Ectodermal cell (in vitro differentiated cells): ENCODE results near the gene BPHL.
"Not testable (repeated sequence)": the region's sequence is repeated elsewhere in the genome, so short reads cannot be mapped to it uniquely, and the experiment has no call there.

Experiments
- H3K27ac ChIP-seq: 2 replicates; pipeline ENCODE4 v1.7.0; 2013; ENCODE audit warnings: mild to moderate bottlenecking, low read depth, low read length; ENCODE audit not compliant: insufficient read depth, poor library complexity, severe bottlenecking
- H3K27me3 ChIP-seq: 2 replicates; pipeline ENCODE4 v1.7.0; 2013; ENCODE audit warnings: mild to moderate bottlenecking, low read length; ENCODE audit not compliant: insufficient read depth, control insufficient read depth, poor library complexity, severe bottlenecking
- H3K36me3 ChIP-seq: one replicate; pipeline ENCODE4 v1.7.0; 2013; ENCODE audit warnings: low read length; ENCODE audit not compliant: control insufficient read depth, insufficient read depth
- H3K4me1 ChIP-seq: one replicate; pipeline ENCODE4 v1.7.0; 2013; ENCODE audit warnings: low read length; ENCODE audit not compliant: control insufficient read depth, insufficient read depth
- H3K4me3 ChIP-seq: 2 replicates; pipeline ENCODE4 v1.7.0; 2013; ENCODE audit warnings: low read depth, low read length, control low read depth; ENCODE audit not compliant: insufficient read depth
- H3K9me3 ChIP-seq: 2 replicates; pipeline ENCODE4 v1.7.0; 2013; ENCODE audit warnings: mild to moderate bottlenecking, low read length, moderate library complexity; ENCODE audit not compliant: control insufficient read depth
- WGBS, 2 experiments: methylation state at CpG; one replicate each; pipeline ENCODE4 v1.1.7; 2013; ENCODE audit warnings: missing lambda C conversion rate in 2 of 2; 5-methylcytosine and 5-hydroxymethylcytosine counted together

BPHL gene

DNA sequence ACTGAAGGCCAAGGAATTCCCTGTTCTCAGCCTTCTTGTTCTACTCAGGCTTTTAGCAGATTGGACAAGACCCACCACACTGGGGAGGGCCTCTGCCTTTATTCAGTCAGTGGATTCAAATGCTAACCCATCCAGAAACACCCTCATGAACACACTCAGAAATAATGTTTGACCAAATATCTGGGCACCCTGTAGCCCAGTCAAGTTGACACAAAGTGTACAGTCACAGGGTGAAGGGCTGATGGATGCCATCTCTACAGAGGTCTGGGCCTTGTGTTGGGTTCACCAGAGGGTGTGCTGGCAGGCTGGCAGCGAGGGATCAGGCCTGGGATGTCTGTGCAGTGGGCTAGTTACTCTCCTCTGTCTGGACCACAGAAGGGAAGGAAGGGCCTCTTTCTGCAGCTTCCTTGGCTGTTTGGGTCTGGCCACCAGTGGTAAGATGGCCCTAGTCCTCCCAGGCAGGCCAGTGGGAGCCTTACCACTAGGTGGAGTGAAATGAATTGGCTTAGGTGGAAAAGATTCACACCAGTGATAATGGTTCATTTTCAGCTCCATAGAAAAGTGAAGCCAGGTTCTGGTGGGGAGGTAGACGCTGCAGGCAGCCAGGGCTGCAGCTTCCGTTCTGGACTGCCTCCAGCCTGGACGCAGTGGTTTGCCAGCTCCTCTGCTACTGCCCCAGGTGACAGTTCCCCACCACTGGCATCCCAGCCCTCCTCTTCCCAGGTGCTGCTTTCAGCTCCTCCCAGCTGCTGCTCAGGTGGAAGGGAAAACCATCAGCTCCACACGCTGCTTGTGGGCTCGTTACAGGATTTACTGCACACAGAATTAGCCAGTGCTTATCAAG is 29.6 kb downstream of the BPHL start:
- WGBS, 2 experiments = 91 to 95% methylated on average over 6 of the region's 6 CpGs

DNA sequence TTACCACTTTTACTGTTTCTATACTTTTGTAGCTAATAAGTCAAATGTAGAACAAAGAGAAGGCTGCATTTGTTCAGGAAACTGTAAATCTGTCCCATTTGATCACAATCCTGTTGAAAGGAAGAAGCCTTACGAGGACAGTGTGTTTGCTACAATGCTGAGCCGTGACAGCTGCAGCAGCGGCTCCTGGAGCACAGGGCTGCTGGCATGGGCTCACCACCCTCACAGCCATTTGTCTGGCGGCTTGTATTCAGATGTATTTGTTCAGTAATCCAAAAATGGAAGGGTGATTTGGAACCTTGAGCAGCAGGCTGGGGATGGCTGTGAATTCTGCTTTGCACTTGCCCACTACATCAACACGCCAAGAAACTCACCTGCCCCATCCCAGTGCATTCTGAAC is 33.2 kb downstream of the BPHL start:
- Histone ChIP-seq H3K27ac (no peak overlapping the region), H3K4me1 (no peaks in the 10 kb centered on the region), H3K27me3 (no peaks in the 10 kb centered on the region), H3K36me3 (peaks cover 30% of the 10 kb centered on the region), H3K4me3 (no peak overlapping the region), H3K9me3 (no peaks in the 10 kb centered on the region)
- WGBS, 2 experiments = 88 to 89% methylated on average over 5 of the region's 5 CpGs

More for the DNA sequence above, 29.6 kb downstream of the BPHL start:
- Histone ChIP-seq H3K9me3 (no peaks in the 10 kb centered on the region), H3K4me3 (no peak overlapping the region), H3K27me3 (no peaks in the 10 kb centered on the region), H3K27ac (no peak overlapping the region), H3K36me3 (peaks cover 27% of the 10 kb centered on the region), H3K4me1 (no peaks in the 10 kb centered on the region)

DNA sequence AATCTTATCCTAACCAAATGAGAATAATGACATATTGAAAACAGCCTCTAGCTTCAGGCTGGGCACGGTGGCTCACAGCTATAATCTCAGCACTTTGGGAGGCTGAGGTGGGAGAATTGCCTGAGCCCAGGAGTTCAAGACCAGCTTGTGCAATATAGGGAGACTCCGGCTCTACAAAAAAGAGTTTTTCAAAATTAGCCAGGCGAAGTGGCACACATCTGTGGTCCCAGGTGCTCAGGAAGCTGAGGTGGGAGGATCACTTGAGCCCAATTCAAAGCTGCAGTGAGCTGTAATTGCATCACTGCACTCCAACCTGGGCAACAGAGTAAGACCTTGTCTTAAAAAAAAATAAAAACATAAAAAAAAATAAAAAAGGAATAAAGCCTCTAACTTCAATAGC is 34.2 kb downstream of the BPHL start:
- Histone ChIP-seq H3K9me3 (no peaks in the 10 kb centered on the region), H3K4me3 (no peak overlapping the region), H3K27me3 (no peaks in the 10 kb centered on the region), H3K4me1 (no peaks in the 10 kb centered on the region), H3K27ac (no peak overlapping the region), H3K36me3 (peaks cover 26% of the 10 kb centered on the region)
- 87 to 92% methylated on average over 3 of the region's 3 CpGs for WGBS, 2 experiments

DNA sequence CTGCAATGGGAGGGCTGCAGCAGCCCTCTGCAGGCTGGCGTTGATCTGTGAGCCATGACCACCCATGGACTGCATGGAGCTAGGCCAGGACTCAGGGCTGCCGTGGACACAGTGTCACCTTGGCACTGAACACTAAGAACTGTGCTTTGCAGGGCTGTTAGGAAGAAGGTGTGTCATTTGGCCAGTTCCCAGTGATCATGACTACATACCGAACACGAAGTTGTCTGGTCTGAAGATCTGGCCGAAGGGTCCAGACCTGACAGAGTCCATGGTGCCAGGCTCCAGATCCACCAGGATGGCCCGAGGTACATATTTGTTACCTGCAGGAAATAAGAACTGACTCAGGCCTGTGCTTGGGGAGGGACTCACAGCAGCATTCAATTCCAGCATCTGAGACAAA is 36.9 kb downstream of the BPHL start:
- H3K36me3 ChIP-seq = peaks cover 18% of the 10 kb centered on the region
- H3K4me3 ChIP-seq, H3K27ac ChIP-seq, H3K4me1 ChIP-seq, H3K9me3 ChIP-seq, H3K27me3 ChIP-seq: not testable (repeated sequence)
- 81 to 92% methylated on average over 6 of the region's 6 CpGs for WGBS, 2 experiments

DNA sequence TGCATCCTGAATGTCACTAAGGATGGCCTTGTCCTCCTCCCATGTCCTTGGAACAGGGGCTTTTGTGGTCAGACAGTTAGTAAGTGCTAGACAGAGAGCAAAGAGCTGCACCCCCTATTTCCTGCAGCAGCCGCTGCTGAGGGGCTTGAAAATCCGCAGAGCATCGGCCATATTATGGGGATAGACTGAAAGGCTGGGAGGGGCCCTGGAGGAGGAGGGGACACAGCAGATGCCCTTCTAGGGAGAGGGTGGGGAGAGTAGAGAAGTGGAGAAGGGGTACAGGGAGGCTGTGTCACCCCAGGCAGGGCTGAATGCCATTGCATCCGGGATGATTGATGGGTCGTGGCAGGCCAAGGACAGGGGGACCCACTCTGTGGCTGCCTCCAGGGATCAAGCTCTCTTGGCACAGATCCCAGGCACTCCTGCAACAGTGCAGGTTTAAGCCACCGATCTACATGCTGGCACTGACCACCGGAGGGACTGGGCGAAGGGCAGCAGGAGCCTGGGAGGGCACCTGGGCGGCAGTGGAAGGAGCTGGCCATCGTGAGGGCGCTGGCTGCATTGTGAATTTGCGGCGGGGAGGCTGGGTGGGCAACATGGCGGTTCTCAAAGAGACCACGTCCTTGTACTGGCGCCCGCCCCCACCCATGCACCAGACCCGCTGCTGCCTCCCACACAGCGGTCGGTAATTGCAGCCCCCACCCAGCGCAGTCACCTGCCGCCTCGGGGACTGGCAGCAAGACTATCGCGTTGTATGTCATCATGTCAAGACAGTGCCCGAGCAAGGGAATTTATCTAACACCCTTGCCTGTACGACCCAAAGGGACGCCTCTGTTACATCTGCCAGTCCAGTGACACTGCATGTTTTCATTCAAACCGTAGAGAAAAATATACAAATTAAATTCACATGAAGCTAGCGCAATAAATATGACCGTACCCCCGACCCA is 37.9 kb downstream of the BPHL start:
- H3K27me3 ChIP-seq, H3K27ac ChIP-seq, H3K4me1 ChIP-seq, H3K9me3 ChIP-seq: not testable (repeated sequence)
- H3K36me3 ChIP-seq = peaks cover 16% of the 10 kb centered on the region
- peak overlapping the region; percentile 70 for H3K4me3 ChIP-seq
- WGBS, 2 experiments = 8% methylated on average over 29 to 30 of the region's 32 CpGs

DNA sequence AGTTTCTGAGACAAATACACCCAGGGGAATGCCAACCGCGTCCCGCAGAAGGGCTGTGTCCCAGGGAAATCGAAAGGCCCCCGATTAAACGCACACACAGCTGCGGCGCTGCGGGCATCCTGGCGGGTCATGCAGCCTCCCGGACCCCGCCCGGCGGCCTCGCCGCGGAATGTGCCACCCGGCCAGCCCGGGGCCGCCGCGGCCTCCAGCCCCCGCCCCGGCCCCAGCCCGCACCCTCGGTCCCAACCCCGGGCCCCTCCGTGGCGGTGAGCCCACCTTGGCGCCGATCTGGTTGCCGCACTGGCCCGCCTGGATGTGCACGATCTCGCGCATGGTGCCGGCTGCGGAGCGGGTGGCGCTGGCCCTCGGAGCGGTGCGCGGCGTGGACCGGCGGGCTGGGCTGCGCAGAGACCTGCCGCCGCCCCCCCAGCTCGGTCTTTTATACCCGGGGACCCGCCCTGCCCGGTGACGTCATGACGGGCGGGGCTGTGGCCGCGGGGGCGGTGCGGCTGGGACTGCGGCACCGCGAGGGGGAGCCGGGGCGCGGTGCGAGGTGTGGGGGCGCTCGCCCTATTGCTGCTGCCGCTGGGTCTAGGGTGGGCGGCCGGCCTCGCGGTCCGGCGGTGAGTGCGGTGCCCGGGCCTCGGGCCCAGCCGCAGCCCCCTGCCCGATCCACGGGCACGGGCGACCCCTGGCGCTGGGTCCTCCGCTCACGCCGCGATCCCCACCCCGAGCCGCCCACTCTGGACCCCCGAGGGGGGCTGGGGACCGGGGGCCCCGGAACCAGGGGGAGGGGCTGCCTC is 38.8 kb downstream of the BPHL start, which contains the start of gene TUBB2A:
TUBB2A (minus strand) TSS at position 414 of the 803 bp plus-strand sequence; CDS start at position 333, 81 bp downstream.
- H3K27ac ChIP-seq = peak within 1 kb of the TSS; percentile 60
- peak within 1 kb of the TSS; percentile 70 for H3K4me3 ChIP-seq
- peaks cover 3% of the 10 kb centered on the region for H3K27me3 ChIP-seq
- peaks cover 14% of the 10 kb centered on the region for H3K4me1 ChIP-seq
- peaks cover 13% of the 10 kb centered on the region for H3K36me3 ChIP-seq
- 0% methylated on average over 95 of the region's 95 CpGs for WGBS, 2 experiments
- H3K9me3 ChIP-seq = no peaks in the 10 kb centered on the region

DNA sequence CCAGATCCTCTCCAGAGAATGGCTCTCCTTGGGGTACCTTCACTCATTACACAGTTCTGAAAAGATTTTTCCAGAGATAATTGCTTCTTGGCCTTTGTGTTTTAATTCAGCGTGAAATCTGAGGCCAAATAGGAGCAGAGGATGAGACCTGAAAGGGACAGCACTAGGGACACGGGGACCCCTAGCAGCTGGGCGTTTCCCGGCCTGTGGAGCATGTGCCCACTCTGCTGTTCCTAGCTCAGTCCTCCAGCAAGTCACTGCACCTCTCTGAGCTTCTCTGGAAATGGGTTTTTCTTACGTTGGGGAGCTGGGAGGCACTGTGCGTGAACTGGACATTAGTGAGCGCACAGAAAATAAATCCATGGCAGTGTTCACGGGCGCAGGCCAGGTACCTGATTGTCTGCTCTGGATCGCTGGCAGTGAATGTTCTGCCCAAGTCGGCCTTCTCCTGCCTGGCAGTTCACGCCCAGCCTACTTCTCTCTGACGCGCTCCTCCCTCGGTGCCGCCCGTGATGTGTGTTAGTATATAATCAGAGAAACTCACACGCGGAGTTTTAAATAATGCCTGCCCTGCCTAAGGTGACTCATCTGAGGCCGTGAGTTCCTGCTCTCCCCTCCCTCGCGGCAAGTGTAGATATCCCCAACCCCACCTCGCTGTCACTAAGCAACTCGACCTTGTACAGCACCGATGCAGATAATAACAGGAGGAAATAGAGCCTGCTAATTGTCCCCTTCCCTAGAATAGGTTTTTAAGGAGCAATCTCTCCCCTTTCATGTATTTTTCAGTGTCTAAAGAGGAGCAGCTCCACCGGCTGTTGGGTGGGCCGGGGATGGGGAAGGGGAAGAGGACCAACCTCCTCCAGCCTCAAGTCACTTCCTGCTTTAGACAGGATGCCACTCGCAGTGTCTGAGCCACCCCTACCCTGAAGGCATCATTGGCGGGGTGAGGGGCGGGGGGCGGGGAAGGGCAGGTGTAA is 41.6 kb downstream of the BPHL start:
- Histone ChIP-seq H3K36me3 (peaks cover 2% of the 10 kb centered on the region), H3K4me1 (peaks cover 22% of the 10 kb centered on the region), H3K27ac (no peak overlapping the region), H3K27me3 (peaks cover 3% of the 10 kb centered on the region), H3K4me3 (no peak overlapping the region), H3K9me3 (no peaks in the 10 kb centered on the region)
- 50 to 56% methylated on average over 27 to 31 of the region's 31 CpGs for WGBS, 2 experiments

DNA sequence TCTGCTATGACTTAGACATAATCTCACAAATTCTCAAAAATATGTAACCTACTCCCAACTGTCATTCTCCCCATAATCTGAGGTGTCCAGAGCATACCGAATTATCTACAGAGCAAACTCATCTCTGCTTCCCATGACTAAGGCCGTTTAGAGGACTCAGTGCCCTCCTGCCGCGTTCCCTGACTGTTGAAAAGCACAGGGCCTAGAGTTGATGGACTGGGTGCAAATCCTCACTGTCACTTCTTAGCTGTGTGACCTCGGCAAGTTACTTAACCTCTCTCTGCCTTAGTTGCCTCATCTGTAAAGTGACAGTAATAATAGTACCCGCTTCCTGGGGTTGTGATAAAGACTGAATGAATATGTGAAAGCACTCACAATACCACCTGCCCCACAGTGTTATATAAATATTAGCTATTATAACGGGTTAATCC is 43.6 kb downstream of the BPHL start:
- Histone ChIP-seq H3K36me3 (no peaks in the 10 kb centered on the region), H3K9me3 (no peaks in the 10 kb centered on the region), H3K4me3 (peak overlapping the region; percentile 66), H3K4me1 (peaks cover 37% of the 10 kb centered on the region), H3K27me3 (peaks cover 3% of the 10 kb centered on the region), H3K27ac (no peak overlapping the region)
- 9 to 14% methylated on average over 5 to 7 of the region's 7 CpGs for WGBS, 2 experiments
